Measurements from ENCODE around the gene SP5. TPM values are rescaled to one million over a fixed set of nuclear protein-coding genes. Genes with fewer than 3 reads are reported as not detected.

The SP5 gene
- total and polyA plus RNA-seq, 9 of the 15 experiments (the other 6 are each of a cell fraction or from before 2014, with no cell fraction given): 0.03 to 1.7 (median 0.16) TPM; not detected in 1

- in situ Hi-C loops (cut with MboI) (no loop called here), intact Hi-C loops (cut with micrococcal nuclease) (no loop called here)
- no peaks in the 10 kb centered on the region for H3K36me3 ChIP-seq (ENCODE audit: control insufficient read depth, insufficient read depth, low read length)
- TF ChIP-seq C11orf30 (IDR thresholded peaks at IDR 0.05; ENCODE audit: low read depth) (peak; percentile 68), POLR2B (IDR thresholded peaks at IDR 0.05; ENCODE audit: low read depth, partially characterized antibody) (no peak), MAFF (IDR thresholded peaks at IDR 0.05; ENCODE audit: low read length) (0 out of 2 replicates have a peak, but pooled peaks have one; percentile 47), MAFG (tag; conservative IDR thresholded peaks at IDR 0.05) (0 out of 2 replicates have a peak, but pooled peaks have one; percentile 7), ZNF311 (CRISPR knock-in tag; IDR thresholded peaks at IDR 0.05) (no peak), FOXK2 (conservative IDR thresholded peaks at IDR 0.05 in 1 of 2, IDR thresholded peaks at IDR 0.05 in 1 of 2; ENCODE audit: low read depth in 2 of 2) (no peak), ZNF316 (IDR thresholded peaks at IDR 0.05) (peak; percentile 81)
- H3K27ac ChIP-seq (ENCODE audit: extremely low read depth, low read depth, low read length): peak overlapping the region; percentile 11; the same call in 1 of the 3 replicates
- H3K4me1 ChIP-seq (replicated peaks in 1 of 2; ENCODE audit: control insufficient read depth in 2 of 2, insufficient read depth in 2 of 2, low read length in 2 of 2): peaks cover 4 to 17% of the 10 kb centered on the region in 2 experiments; a peak in 3 of 5 replicates
- no peak overlapping the region for H3K9ac ChIP-seq (ENCODE audit: insufficient read depth in 1 of 2, low read depth in 2 of 2, low read length in 2 of 2)
- H3K9me3 ChIP-seq (replicated peaks; ENCODE audit: control insufficient read depth, insufficient read depth, low read depth, low read length): no peaks in the 10 kb centered on the region
- H3K27me3 ChIP-seq (ENCODE audit: control insufficient read depth in 2 of 2, insufficient read depth in 2 of 2, low read length in 2 of 2): no peaks in the 10 kb centered on the region
- no peaks in the 10 kb centered on the region for H3K9me1 ChIP-seq (ENCODE audit: control insufficient read depth, insufficient read depth, low read length)
- H3K79me2 ChIP-seq (ENCODE audit: control insufficient read depth, insufficient read depth, low read length): no peaks in the 10 kb centered on the region
- WGBS (ENCODE audit: insufficient coverage, low coverage, missing lambda C conversion rate): 55% methylated on average over 7 of the region's 7 CpGs
- DNase-seq (ENCODE audit: extremely low read depth in 1 of 4, low spot score in 3 of 4): no peak
- no peaks in the 10 kb centered on the region for H4K20me1 ChIP-seq (replicated peaks; ENCODE audit: control insufficient read depth, insufficient read depth, low read length)
- ATAC-seq: no peak
- ChIA-PET POLR2A (interaction anchor here (0.5 to 2.3 kb wide), 7 partner anchors 10 to 54 kb away, joined by 3 to 7 read pairs (median 4); partner anchors contain the start of gene GAD1), CTCF (ENCODE audit: low intra/inter-chr PET ratio) (no interaction called here)
- no peak for FAIRE-seq
- no TSS peak for BruUV-seq (replicated peaks)
- H2AFZ ChIP-seq (ENCODE audit: low read depth, low read length): no peak overlapping the region; the same call in 1 of the 2 replicates
- no peak overlapping the region for H3K4me3 ChIP-seq
- H3K4me2 ChIP-seq (ENCODE audit: insufficient read depth, low read length): no peak overlapping the region
Observed at GRCh38 chr2:170762760-170763159, 47.6 kb downstream of the SP5 start.
